OCI-LY7 (cell line): Measurements from ENCODE around the gene PLEKHM3. TPM values are rescaled to one million over a fixed set of nuclear protein-coding genes. Genes with fewer than 3 reads are reported as not detected.

ENCODE experiments used
- BruUV-seq: library from RNA; stranded (reverse); fragments of 400-500 nt; replicated peaks from 2 replicates; lab custom pipeline; 2021; lab: Mats Ljungman, UMichigan
- CTCF ChIA-PET: fragments of 300-600 bp; sonication (Branson Sonifier 250); formaldehyde crosslinking; loops from one replicate; lab custom pipeline; 2022; ENCODE audit warnings: antibody characterized with exemption; ENCODE audit not compliant: unreplicated experiment; lab: Charles Lee
- POLR2A ChIA-PET: fragments of 300-600 bp; sonication (Branson Sonifier 250); formaldehyde crosslinking; loops from one replicate; lab custom pipeline; 2022; ENCODE audit warnings: antibody characterized with exemption; lab: Charles Lee
- DNase-seq: peaks from one replicate; pipeline ENCODE4 v3.0.0-alpha.2; 2015; ENCODE audit warnings: low spot score
- H2AFZ ChIP-seq: fragments of 200-600 bp; sonication (generic), shearing (Covaris generic); 2 replicates; pipeline ENCODE4 v1.6.1; 2014; ENCODE audit warnings: mild to moderate bottlenecking, antibody characterized with exemption, low read length, moderate library complexity
- H3K27ac ChIP-seq: fragments of 200-600 bp; sonication (generic); 2 replicates; pipeline ENCODE4 v1.5.1; 2014; ENCODE audit warnings: mixed run types, low read depth, mild to moderate bottlenecking, moderate library complexity, low read length, inconsistent platforms; ENCODE audit not compliant: poor library complexity, severe bottlenecking
- H3K36me3 ChIP-seq: fragments of 200-600 bp; sonication (generic); 2 replicates; pipeline ENCODE4 v1.6.1; 2014; ENCODE audit warnings: mild to moderate bottlenecking, antibody characterized with exemption, low read length, moderate library complexity, mixed read lengths; ENCODE audit not compliant: insufficient read depth
- H3K4me1 ChIP-seq: fragments of 200-600 bp; sonication (generic); 2 replicates; pipeline ENCODE4 v1.5.1; 2014; ENCODE audit warnings: mild to moderate bottlenecking, low read length; ENCODE audit not compliant: insufficient read depth, poor library complexity, severe bottlenecking
- H3K4me2 ChIP-seq: fragments of 200-600 bp; sonication (generic); 2 replicates; pipeline ENCODE4 v1.6.1; 2014; ENCODE audit warnings: mild to moderate bottlenecking, low read length
- H3K4me3 ChIP-seq: fragments of 200-600 bp; sonication (generic); 2 replicates; pipeline ENCODE4 v1.5.1; 2014; ENCODE audit warnings: mild to moderate bottlenecking, low read depth, low read length; ENCODE audit not compliant: poor library complexity, severe bottlenecking
- H3K79me2 ChIP-seq: fragments of 200-600 bp; sonication (generic); 2 replicates; pipeline ENCODE4 v1.6.1; 2016; ENCODE audit warnings: low read depth, mild to moderate bottlenecking, low read length, moderate library complexity, mixed read lengths; ENCODE audit not compliant: insufficient read depth
- H3K9me2 ChIP-seq: fragments of 200-600 bp; sonication (generic); 2 replicates; pipeline ENCODE4 v1.6.1; 2016; ENCODE audit warnings: mild to moderate bottlenecking, low read length, mixed read lengths; ENCODE audit not compliant: insufficient read depth
- H3K9me3 ChIP-seq: fragments of 200-600 bp; sonication (generic); 2 replicates; pipeline ENCODE4 v1.6.1; 2014; ENCODE audit warnings: mild to moderate bottlenecking, mixed run types, low read length, mixed read lengths
- H4K20me1 ChIP-seq: fragments of 200-600 bp; sonication (generic); 2 replicates; pipeline ENCODE4 v1.6.1; 2014; ENCODE audit warnings: mild to moderate bottlenecking, antibody characterized with exemption, low read length, moderate library complexity, mixed read lengths; ENCODE audit not compliant: insufficient read depth
- CTCF ChIP-seq: fragments of 200-600 bp; sonication (generic); conservative IDR thresholded peaks from 2 replicates; pipeline ENCODE4 v1.5.1; 2014; ENCODE audit warnings: mild to moderate bottlenecking, antibody characterized with exemption, low read length, moderate library complexity, mixed read lengths
- EZH2phosphoT487 ChIP-seq: fragments of 200-600 bp; sonication (generic); IDR thresholded peaks from 2 replicates; pipeline ENCODE4 v1.6.1; 2018; ENCODE audit warnings: low read depth, borderline replicate concordance, mild to moderate bottlenecking, mixed run types, antibody characterized with exemption, low read length, moderate library complexity, mixed read lengths
- intact Hi-C: fragments of 100-400 bp; cut with micrococcal nuclease; formaldehyde crosslinking; loops from one replicate; pipeline ENCODE4 v1.10.0; 2022; ENCODE audit not compliant: unreplicated experiment
- total RNA-seq, 2 experiments: library from RNA; depleted of rRNA in 1 of 2; stranded (reverse); fragments of >200 nt in 1 of 2; shearing (Covaris generic) in 1 of 2; gene quantifications; 2 replicates each; pipeline ENCODE4 v1.2.3, GENCODE V29; 2014 to 2022

Gene PLEKHM3
- total RNA-seq, 2 experiments from 2014 or later: 3.7 to 6.3 TPM

GRCh38 chr2:207869784-207870778, 155.2 kb downstream of the PLEKHM3 start:
- no TSS peak for BruUV-seq
- POLR2A ChIA-PET: interaction anchor here (0.6 to 1.2 kb wide), 3 partner anchors 13 to 1096 kb away, joined by 3 to 5 read pairs (median 4); no protein-coding TSS in a partner anchor
- Histone ChIP-seq H4K20me1 (no peaks in the 10 kb centered on the region), H3K79me2 (no peaks in the 10 kb centered on the region), H3K4me2 (no peak overlapping the region), H3K4me3 (no peak overlapping the region), H3K9me2 (no peaks in the 10 kb centered on the region), H3K27ac (no peak overlapping the region), H3K4me1 (no peaks in the 10 kb centered on the region), H2AFZ (no peak overlapping the region), H3K36me3 (no peaks in the 10 kb centered on the region), H3K9me3 (no peaks in the 10 kb centered on the region)
- intact Hi-C loops: no loop called here
- TF ChIP-seq CTCF (no peak), EZH2phosphoT487 (no peak)
- DNase-seq: no peak
- CTCF ChIA-PET: no interaction called here

- no peaks in the 10 kb centered on the region for H3K36me3 ChIP-seq
- H3K79me2 ChIP-seq: no peaks in the 10 kb centered on the region
- CTCF ChIA-PET: no interaction called here
- no peak for DNase-seq
- H3K4me2 ChIP-seq: no peak overlapping the region
- no peaks in the 10 kb centered on the region for H3K9me2 ChIP-seq
- intact Hi-C loops: no loop called here
- no peaks in the 10 kb centered on the region for H3K4me1 ChIP-seq
- TF ChIP-seq EZH2phosphoT487 (no peak), CTCF (no peak)
- H2AFZ ChIP-seq: no peak overlapping the region
- no peak overlapping the region for H3K27ac ChIP-seq
- no TSS peak for BruUV-seq
- no peak overlapping the region for H3K4me3 ChIP-seq
- no peaks in the 10 kb centered on the region for H3K9me3 ChIP-seq
- H4K20me1 ChIP-seq: no peaks in the 10 kb centered on the region
- POLR2A ChIA-PET: interaction anchor here (0.6 kb wide), 1 partner anchor 1095 kb away, joined by 3 read pairs; no protein-coding TSS in a partner anchor
Observed at GRCh38 chr2:207868855-207869596, 156.3 kb downstream of the PLEKHM3 start.
